Measurements from ENCODE around the gene GALT. TPM values are rescaled to one million over a fixed set of nuclear protein-coding genes. Genes with fewer than 3 reads are reported as not detected.
A peak's percentile ranks its signal among the peaks of the same experiment; 100 is the strongest.

The GALT gene
- total RNA-seq, 2 experiments from 2014 or later = 62.5 to 90.9 TPM

GRCh38 chr9:34615132-34615531, 31.3 kb upstream of the GALT start:
- peaks cover 11% of the 10 kb centered on the region; the same call in 1 of the 2 replicates for H3K79me2 ChIP-seq (ENCODE audit: insufficient read depth, low read depth, low read length)
- H3K27ac ChIP-seq (ENCODE audit: low read depth, low read length, poor library complexity, severe bottlenecking) = no peak overlapping the region
- no peak for TF ChIP-seq EZH2phosphoT487 (IDR thresholded peaks at IDR 0.05; ENCODE audit: borderline replicate concordance, low read depth, low read length)
- TF ChIP-seq CTCF (conservative IDR thresholded peaks at IDR 0.05; ENCODE audit: low read length) = no peak
- H3K4me2 ChIP-seq (ENCODE audit: low read length) = no peak overlapping the region
- ChIA-PET POLR2A (no interaction called here), CTCF (ENCODE audit: unreplicated experiment) (no interaction called here)
- DNase-seq (ENCODE audit: low spot score) = no peak
- H2AFZ ChIP-seq (ENCODE audit: low read length) = no peak overlapping the region
- H3K9me3 ChIP-seq (ENCODE audit: low read length) = no peaks in the 10 kb centered on the region
- intact Hi-C loops (cut with micrococcal nuclease; ENCODE audit: unreplicated experiment) = no loop called here
- H3K4me3 ChIP-seq (ENCODE audit: low read depth, low read length, poor library complexity, severe bottlenecking) = no peak overlapping the region
- H3K9me2 ChIP-seq (ENCODE audit: insufficient read depth, low read length) = no peaks in the 10 kb centered on the region
- peaks cover 31% of the 10 kb centered on the region for H3K4me1 ChIP-seq (ENCODE audit: insufficient read depth, low read length, poor library complexity, severe bottlenecking)
- no TSS peak for BruUV-seq (replicated peaks)
- H4K20me1 ChIP-seq (ENCODE audit: insufficient read depth, low read length) = no peaks in the 10 kb centered on the region
- H3K36me3 ChIP-seq (ENCODE audit: insufficient read depth, low read length) = peaks cover 19% of the 10 kb centered on the region; the same call in 1 of the 2 replicates

- H3K27ac ChIP-seq (ENCODE audit: low read depth, low read length, poor library complexity, severe bottlenecking) = no peak within 1 kb of the TSS
- H3K9me3 ChIP-seq (ENCODE audit: low read length) = no peaks in the 10 kb centered on the region
- intact Hi-C loops (cut with micrococcal nuclease; ENCODE audit: unreplicated experiment) = no loop called here
- H3K4me1 ChIP-seq (ENCODE audit: insufficient read depth, low read length, poor library complexity, severe bottlenecking) = peaks cover 15% of the 10 kb centered on the region
- H4K20me1 ChIP-seq (ENCODE audit: insufficient read depth, low read length) = no peaks in the 10 kb centered on the region
- peak within 1 kb of the TSS; percentile 90 for H3K4me2 ChIP-seq (ENCODE audit: low read length)
- CTCF ChIA-PET (ENCODE audit: unreplicated experiment) = interaction anchor here (0.6 to 1.5 kb wide), 5 partner anchors 9 to 29 kb away, joined by 3 to 9 read pairs (median 3); partner anchors contain the start of genes RPP25L and SIGMAR1
- BruUV-seq (replicated peaks) = TSS peak; percentile 65
- peaks cover 14% of the 10 kb centered on the region; the same call in 1 of the 2 replicates for H3K36me3 ChIP-seq (ENCODE audit: insufficient read depth, low read length)
- H2AFZ ChIP-seq (ENCODE audit: low read length) = peak within 1 kb of the TSS; percentile 96
- peak within 1 kb of the TSS; percentile 78 for H3K4me3 ChIP-seq (ENCODE audit: low read depth, low read length, poor library complexity, severe bottlenecking)
- POLR2A ChIA-PET = interaction anchor here (0.9 to 2.5 kb wide), 8 partner anchors 8 to 450 kb away, joined by 3 to 43 read pairs (median 4); partner anchors contain the start of genes ARID3C, RPP25L and SIGMAR1
- no peaks in the 10 kb centered on the region for H3K79me2 ChIP-seq (ENCODE audit: insufficient read depth, low read depth, low read length)
- no peaks in the 10 kb centered on the region for H3K9me2 ChIP-seq (ENCODE audit: insufficient read depth, low read length)
- DNase-seq (ENCODE audit: low spot score) = peak; percentile 96
- no peak for TF ChIP-seq CTCF (conservative IDR thresholded peaks at IDR 0.05; ENCODE audit: low read length)
- TF ChIP-seq EZH2phosphoT487 (IDR thresholded peaks at IDR 0.05; ENCODE audit: borderline replicate concordance, low read depth, low read length) = no peak
These were observed 26.1 kb upstream of the GALT start, which contains the start of gene DCTN3 for GRCh38 chr9:34620061-34620994. TSS of gene DCTN3 (minus strand) at chr9:34620495. CDS start at chr9:34620464, 31 bp downstream.
